ENCODE results near the gene MYO9A.

MYO9A gene

GRCh38 chr15:71779073-71779797, 338.7 kb downstream of the MYO9A start:
- DNase-seq, result no peak

GRCh38 chr15:71777216-71777943, 340.6 kb downstream of the MYO9A start:
- DNase-seq, result no peak

- DNase-seq, result no peak
Observed at GRCh38 chr15:71776304-71776703, 341.6 kb downstream of the MYO9A start.

- no peak for DNase-seq
Observed at GRCh38 chr15:71775856-71776255, 342.1 kb downstream of the MYO9A start.

GRCh38 chr15:71773206-71773859, 344.6 kb downstream of the MYO9A start:
- DNase-seq, result no peak
